ENCODE measurements around the gene MCF2L2. TPM values are rescaled to one million over a fixed set of nuclear protein-coding genes. Genes with fewer than 3 reads are reported as not detected.

The MCF2L2 gene
- total and polyA plus RNA-seq, 2 experiments from 2014 or later: not detected

- Histone ChIP-seq H3K4me1 (ENCODE audit: insufficient read depth) (no peaks in the 10 kb centered on the region), H3K79me2 (ENCODE audit: insufficient read depth) (no peaks in the 10 kb centered on the region), H3K4me2 (ENCODE audit: unreplicated experiment) (no peak overlapping the region), H3K27ac (no peak overlapping the region), H3K9me2 (ENCODE audit: insufficient read depth) (no peaks in the 10 kb centered on the region), H3K9me3 (ENCODE audit: low read depth) (no peaks in the 10 kb centered on the region), H3K9ac (no peak overlapping the region), H3K4me3 (no peak overlapping the region), H3K36me3 (ENCODE audit: low read depth) (no peaks in the 10 kb centered on the region), H3F3A (ENCODE audit: insufficient read depth) (peaks cover 8% of the 10 kb centered on the region; the same call in 1 of the 2 replicates), H3K27me3 (replicated peaks; ENCODE audit: insufficient read depth) (peaks cover 52% of the 10 kb centered on the region), H4K20me1 (ENCODE audit: insufficient read depth) (no peaks in the 10 kb centered on the region), H2AFZ (no peak overlapping the region)
- WGBS, 2 experiments (ENCODE audit: low coverage in 1 of 2, low lambda C conversion rate in 2 of 2, missing lambda C conversion rate in 2 of 2): 32 to 63% methylated on average over 1 of the region's 1 CpG
- in situ Hi-C loops (cut with MboI): no loop called here
- no peak for DNase-seq
- TF ChIP-seq EZH2 (IDR thresholded peaks at IDR 0.05; ENCODE audit: insufficient read depth, poor library complexity, severe bottlenecking) (no peak), EZH2phosphoT487 (IDR thresholded peaks at IDR 0.05; ENCODE audit: insufficient read depth, low read depth) (no peak)
These were observed 284.1 kb downstream of the MCF2L2 start for GRCh38 chr3:183144363-183144762.

- in situ Hi-C loops (cut with MboI): no loop called here
These were observed 286.2 kb downstream of the MCF2L2 start for GRCh38 chr3:183142199-183142598.

GRCh38 chr3:183134844-183135243 lies 293.6 kb downstream of the MCF2L2 start:
- Histone ChIP-seq H3K4me2 (ENCODE audit: unreplicated experiment) (no peak overlapping the region), H3K9me3 (ENCODE audit: low read depth) (no peaks in the 10 kb centered on the region), H3K4me3 (no peak overlapping the region), H2AFZ (no peak overlapping the region), H3K27ac (no peak overlapping the region), H3K36me3 (ENCODE audit: low read depth) (no peaks in the 10 kb centered on the region), H3F3A (ENCODE audit: insufficient read depth) (0 out of 2 replicates have a peak, but pooled peaks cover 7% of the 10 kb centered on the region), H3K9ac (no peak overlapping the region), H3K79me2 (ENCODE audit: insufficient read depth) (no peaks in the 10 kb centered on the region), H3K4me1 (ENCODE audit: insufficient read depth) (peaks cover 12% of the 10 kb centered on the region; the same call in 1 of the 2 replicates), H4K20me1 (ENCODE audit: insufficient read depth) (no peaks in the 10 kb centered on the region), H3K9me2 (ENCODE audit: insufficient read depth) (no peaks in the 10 kb centered on the region), H3K27me3 (replicated peaks; ENCODE audit: insufficient read depth) (0 out of 2 replicates have a peak, but pooled peaks cover 17% of the 10 kb centered on the region)
- in situ Hi-C loops (cut with MboI): no loop called here
- no peak for DNase-seq
- WGBS, 2 experiments (ENCODE audit: low coverage in 1 of 2, low lambda C conversion rate in 2 of 2, missing lambda C conversion rate in 2 of 2): 55 to 61% methylated on average over 2 of the region's 2 CpGs
- TF ChIP-seq EZH2 (IDR thresholded peaks at IDR 0.05; ENCODE audit: insufficient read depth, poor library complexity, severe bottlenecking) (no peak), EZH2phosphoT487 (IDR thresholded peaks at IDR 0.05; ENCODE audit: insufficient read depth, low read depth) (no peak)

More at GRCh38 chr3:183142199-183142598, 286.2 kb downstream of the MCF2L2 start:
- Histone ChIP-seq H2AFZ (no peak overlapping the region), H3K79me2 (ENCODE audit: insufficient read depth) (no peaks in the 10 kb centered on the region), H3K36me3 (ENCODE audit: low read depth) (no peaks in the 10 kb centered on the region), H3K9me2 (ENCODE audit: insufficient read depth) (no peaks in the 10 kb centered on the region), H3K27ac (no peak overlapping the region), H3K4me1 (ENCODE audit: insufficient read depth) (no peaks in the 10 kb centered on the region), H3K9me3 (ENCODE audit: low read depth) (no peaks in the 10 kb centered on the region), H3K27me3 (replicated peaks; ENCODE audit: insufficient read depth) (peaks cover 55% of the 10 kb centered on the region), H4K20me1 (ENCODE audit: insufficient read depth) (no peaks in the 10 kb centered on the region), H3F3A (ENCODE audit: insufficient read depth) (no peaks in the 10 kb centered on the region), H3K9ac (no peak overlapping the region), H3K4me3 (no peak overlapping the region), H3K4me2 (ENCODE audit: unreplicated experiment) (no peak overlapping the region)
- TF ChIP-seq EZH2 (IDR thresholded peaks at IDR 0.05; ENCODE audit: insufficient read depth, poor library complexity, severe bottlenecking) (no peak), EZH2phosphoT487 (IDR thresholded peaks at IDR 0.05; ENCODE audit: insufficient read depth, low read depth) (no peak)
- no peak for DNase-seq
- 51 to 59% methylated on average over 11 of the region's 11 CpGs for WGBS, 2 experiments (ENCODE audit: low coverage in 1 of 2, low lambda C conversion rate in 2 of 2, missing lambda C conversion rate in 2 of 2)

GRCh38 chr3:183132409-183132808 lies 296.0 kb downstream of the MCF2L2 start:
- Histone ChIP-seq H4K20me1 (ENCODE audit: insufficient read depth) (no peaks in the 10 kb centered on the region), H2AFZ (no peak overlapping the region), H3K4me3 (no peak overlapping the region), H3K4me2 (ENCODE audit: unreplicated experiment) (no peak overlapping the region), H3K27ac (no peak overlapping the region), H3K9me3 (ENCODE audit: low read depth) (no peaks in the 10 kb centered on the region), H3K79me2 (ENCODE audit: insufficient read depth) (no peaks in the 10 kb centered on the region), H3F3A (ENCODE audit: insufficient read depth) (0 out of 2 replicates have a peak, but pooled peaks cover 7% of the 10 kb centered on the region), H3K9ac (no peak overlapping the region), H3K36me3 (ENCODE audit: low read depth) (no peaks in the 10 kb centered on the region), H3K9me2 (ENCODE audit: insufficient read depth) (no peaks in the 10 kb centered on the region), H3K27me3 (replicated peaks; ENCODE audit: insufficient read depth) (0 out of 2 replicates have a peak, but pooled peaks cover 8% of the 10 kb centered on the region), H3K4me1 (ENCODE audit: insufficient read depth) (peaks cover 12% of the 10 kb centered on the region; the same call in 1 of the 2 replicates)
- WGBS, 2 experiments (ENCODE audit: low coverage in 1 of 2, low lambda C conversion rate in 2 of 2, missing lambda C conversion rate in 2 of 2): 37 to 43% methylated on average over 6 of the region's 6 CpGs
- TF ChIP-seq EZH2 (IDR thresholded peaks at IDR 0.05; ENCODE audit: insufficient read depth, poor library complexity, severe bottlenecking): no peak
- no peak for TF ChIP-seq EZH2phosphoT487 (IDR thresholded peaks at IDR 0.05; ENCODE audit: insufficient read depth, low read depth)
- DNase-seq: no peak
- in situ Hi-C loops (cut with MboI): no loop called here
